GM21723 (cell line): ENCODE data around the gene VWA5B2.
"Not testable (repeated sequence)": the region's sequence is repeated elsewhere in the genome, so short reads cannot be mapped to it uniquely, and the experiment has no call there.

Experiments
- ATAC-seq: cut with Tn5 transposase; IDR thresholded peaks from one replicate; pipeline ENCODE4 v1.9.1; 2021; ENCODE audit warnings: mild to moderate bottlenecking, moderate library complexity; ENCODE audit not compliant: unreplicated experiment

The VWA5B2 gene

DNA sequence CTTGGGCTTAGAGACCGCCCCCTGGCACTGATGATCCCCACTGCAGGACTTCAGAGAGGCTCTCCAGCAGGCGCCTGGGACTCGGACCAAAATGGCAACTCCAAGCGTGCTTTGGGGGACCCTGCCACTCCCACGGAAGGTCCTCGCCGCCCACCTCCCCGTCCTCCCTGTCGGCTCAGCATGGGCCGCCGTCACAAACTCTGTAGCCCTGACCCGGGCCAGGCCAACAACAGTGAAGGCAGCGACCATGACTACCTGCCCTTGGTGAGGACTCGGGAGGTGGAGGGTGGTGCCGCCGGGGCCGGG lies 11.7 kb downstream of the VWA5B2 start:
- ATAC-seq: no peak

DNA sequence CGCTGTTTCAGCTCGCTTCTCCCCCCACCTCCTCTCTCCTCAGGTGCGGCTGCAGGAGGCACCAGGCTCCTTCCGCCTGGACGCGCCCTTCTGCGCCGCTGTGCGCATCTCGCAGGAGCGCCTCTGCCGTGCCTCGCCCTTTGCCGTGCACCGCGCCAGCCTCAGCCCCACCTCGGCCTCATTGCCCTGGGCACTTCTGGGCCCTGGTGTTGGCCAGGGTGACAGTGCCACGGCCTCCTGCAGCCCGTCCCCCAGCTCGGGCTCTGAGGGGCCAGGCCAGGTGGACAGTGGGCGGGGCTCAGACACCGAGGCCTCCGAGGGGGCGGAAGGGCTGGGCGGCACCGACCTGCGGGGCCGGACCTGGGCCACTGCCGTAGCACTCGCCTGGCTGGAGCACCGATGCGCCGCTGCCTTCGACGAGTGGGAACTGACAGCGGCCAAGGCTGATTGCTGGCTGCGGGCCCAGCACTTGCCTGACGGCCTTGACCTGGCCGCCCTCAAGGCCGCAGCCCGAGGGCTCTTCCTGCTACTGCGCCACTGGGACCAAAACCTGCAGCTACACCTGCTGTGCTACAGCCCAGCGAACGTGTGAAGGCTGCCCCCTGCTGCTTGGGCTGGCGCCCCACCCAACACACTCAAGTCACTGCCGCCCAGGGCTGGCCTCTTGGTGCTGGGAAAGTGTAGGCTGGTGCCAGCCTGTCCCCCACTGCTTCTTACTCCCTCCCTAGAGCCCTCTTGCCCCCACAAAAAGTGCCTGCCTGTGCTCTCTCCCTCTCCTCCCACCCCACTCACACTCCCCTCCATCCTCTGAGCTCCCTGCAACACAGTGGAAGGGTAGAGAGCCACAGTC lies 12.3 kb downstream of the VWA5B2 start:
- no peak for ATAC-seq

DNA sequence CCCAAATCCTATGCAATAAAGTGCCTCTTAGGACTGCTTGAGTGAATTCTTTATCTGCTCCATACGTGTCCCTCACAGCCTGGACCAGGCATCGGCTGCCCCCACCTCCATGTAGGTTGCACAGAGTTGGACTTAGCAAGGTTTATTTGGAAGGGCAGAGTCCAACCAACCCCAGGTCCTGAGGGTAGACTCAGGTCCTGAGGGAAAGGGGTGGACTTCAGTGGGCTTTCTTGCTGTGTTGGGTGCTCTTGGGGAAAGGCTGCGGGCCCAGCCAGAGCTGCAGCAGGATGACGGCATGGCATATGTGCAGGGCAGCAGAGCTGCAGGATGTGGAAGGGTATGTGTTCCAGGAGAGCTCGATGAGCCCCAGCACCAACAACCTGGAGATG lies 12.9 kb downstream of the VWA5B2 start:
- no peak for ATAC-seq

DNA sequence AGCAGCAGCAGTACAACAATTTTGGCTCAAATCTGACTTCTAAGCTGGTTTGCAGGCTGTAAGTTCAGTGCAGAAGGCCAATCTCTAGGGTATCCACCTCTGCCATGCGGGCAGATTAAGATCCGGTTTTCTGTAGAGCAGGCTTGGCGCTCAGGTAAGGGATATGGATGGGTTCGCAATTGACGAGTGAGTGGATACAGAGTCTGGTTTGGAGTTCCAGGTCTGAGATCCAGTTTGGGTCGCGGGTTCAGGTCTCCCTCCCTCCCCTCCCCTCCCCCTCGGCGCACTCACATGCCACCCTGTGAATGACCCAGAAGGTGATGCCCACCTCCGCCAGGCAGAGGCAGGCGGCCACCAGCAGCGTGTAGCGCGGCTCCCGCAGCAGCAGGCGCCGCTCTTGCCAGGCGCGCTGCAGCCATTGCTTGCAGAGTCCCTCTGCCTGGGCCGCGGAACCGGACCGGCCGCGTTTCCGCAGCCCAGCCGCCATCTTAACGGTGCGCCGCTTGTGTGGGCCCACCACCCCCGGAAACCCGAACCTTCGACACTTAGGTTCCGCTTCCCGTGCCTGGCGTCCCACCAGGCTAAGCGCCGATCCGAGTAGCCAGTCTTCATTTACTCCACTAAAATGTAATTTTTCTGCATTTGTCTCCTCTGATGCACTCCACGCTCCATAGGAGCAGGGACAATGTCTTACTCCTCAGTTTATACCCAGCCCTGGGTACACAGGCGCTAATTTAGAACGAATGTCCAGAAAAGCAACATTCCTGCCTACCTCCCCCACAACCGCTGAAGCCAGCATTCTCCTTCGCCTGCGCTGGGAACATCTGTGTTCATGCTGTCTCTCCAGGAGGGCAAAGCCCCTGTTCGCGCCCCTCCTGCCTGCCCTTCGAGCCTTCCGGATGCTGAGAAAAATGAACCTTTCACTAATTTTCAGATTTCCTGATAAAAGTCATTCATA lies 19.3 kb downstream of the VWA5B2 start, which contains the start of gene ALG3:
Gene ALG3 (minus strand): TSS at position 509 of the 958 bp plus-strand sequence. CDS start 22 bp downstream, at position 487.
- ATAC-seq: peak; percentile 57

DNA sequence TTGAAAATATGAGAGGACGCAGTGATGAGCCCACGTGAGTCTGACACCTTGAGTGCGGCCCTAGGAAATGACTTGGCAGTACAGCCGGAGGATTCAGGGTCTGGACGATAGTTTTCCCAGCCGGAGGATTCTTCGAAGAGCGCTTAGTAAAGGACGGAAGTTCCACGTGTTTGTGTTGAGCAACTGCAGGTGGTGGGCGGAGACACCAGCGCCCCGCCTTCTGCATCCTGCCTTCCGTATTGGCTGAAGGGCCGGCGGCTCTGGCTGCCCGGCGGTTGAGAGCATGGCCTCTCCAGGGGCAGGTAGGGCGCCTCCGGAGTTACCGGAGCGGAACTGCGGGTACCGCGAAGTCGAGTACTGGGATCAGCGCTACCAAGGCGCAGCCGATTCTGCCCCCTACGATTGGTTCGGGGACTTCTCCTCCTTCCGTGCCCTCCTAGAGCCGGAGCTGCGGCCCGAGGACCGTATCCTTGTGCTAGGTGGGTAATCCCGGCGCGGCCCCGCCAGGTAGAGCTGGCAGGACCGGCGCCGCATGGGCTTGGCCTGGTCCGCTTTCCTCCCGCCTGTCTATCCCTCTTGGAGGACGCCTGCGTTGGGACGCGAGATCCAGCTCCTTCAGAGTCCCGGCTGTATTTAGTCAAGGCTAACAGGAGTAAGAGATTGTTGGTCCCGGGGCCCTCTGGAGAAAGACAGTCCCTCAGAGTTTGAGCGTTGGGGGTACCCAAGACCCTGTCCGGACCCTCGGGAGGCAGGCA lies 20.2 kb downstream of the VWA5B2 start, which contains the start of gene EEF1AKMT4:
Gene EEF1AKMT4 (plus strand): TSS at position 261 of the 755 bp plus-strand sequence. CDS start 23 bp downstream, at position 284.
- ATAC-seq: peak; percentile 91

DNA sequence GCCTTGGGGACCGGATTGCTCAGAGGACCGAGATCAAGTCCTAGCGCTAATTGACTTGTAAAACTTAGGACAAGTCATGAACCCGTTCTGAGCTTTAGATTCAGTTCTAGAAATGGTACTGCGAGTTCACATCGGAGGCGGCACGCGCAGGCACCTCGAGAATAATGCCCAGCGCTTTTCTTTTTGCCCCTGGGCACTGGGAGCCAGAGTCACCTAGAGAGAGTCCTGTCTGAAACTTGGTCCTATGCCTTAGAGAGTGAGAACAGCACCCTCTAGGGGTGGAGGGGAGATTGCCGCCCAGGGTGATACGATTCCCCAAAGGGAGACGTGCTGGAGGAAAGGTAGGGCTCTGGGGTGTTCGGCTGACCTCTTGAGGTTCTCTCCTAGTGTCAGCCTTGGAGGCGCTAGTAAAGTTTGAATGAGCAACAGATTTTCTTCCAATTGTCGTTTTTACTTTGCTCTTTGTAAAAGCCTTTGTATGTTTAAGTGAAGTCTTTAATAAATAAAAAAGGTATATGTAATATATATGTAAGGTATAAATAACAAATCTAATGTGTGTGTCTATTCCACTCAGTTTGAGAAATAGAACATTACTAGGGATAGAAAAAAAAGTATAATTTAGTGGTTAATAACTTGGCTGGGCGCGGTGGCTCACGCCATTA lies 20.9 kb downstream of the VWA5B2 start:
- peak; percentile 77 for ATAC-seq

DNA sequence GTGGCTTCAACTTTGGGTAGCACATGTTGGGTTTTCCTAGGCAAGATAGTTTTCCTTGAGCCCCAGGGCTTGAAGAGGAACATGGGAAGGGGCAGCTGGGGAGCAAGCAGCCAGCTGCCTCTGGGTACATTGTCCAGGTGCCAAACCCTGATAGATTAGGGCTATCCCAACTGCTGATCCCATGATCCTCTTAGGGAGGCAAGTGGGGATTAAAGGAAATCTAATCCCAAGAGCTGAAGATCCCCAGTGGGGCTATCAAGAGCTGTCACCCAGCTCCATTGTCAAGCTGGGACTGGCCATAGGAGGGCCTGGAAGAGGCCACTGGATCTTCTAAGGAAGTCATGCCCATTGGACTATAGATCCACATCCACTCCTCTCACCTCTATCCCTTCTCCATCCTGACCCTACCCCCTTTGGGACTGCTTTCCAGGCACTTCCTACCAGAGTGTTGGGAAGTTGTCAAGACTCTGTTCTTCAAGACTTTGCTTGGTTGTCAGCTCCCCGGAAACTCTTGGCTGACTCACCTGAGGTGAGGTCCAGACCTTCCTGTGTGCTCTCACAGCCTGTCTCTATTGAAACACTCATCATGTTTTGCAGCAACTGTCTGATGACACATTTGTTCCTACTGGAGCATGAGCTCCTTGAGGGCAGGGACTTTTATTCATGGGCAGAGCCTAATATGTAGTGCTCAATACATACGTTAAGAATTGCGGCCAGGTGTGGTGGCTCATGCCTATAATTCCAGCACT lies 26.1 kb downstream of the VWA5B2 start:
- ATAC-seq: no peak

DNA sequence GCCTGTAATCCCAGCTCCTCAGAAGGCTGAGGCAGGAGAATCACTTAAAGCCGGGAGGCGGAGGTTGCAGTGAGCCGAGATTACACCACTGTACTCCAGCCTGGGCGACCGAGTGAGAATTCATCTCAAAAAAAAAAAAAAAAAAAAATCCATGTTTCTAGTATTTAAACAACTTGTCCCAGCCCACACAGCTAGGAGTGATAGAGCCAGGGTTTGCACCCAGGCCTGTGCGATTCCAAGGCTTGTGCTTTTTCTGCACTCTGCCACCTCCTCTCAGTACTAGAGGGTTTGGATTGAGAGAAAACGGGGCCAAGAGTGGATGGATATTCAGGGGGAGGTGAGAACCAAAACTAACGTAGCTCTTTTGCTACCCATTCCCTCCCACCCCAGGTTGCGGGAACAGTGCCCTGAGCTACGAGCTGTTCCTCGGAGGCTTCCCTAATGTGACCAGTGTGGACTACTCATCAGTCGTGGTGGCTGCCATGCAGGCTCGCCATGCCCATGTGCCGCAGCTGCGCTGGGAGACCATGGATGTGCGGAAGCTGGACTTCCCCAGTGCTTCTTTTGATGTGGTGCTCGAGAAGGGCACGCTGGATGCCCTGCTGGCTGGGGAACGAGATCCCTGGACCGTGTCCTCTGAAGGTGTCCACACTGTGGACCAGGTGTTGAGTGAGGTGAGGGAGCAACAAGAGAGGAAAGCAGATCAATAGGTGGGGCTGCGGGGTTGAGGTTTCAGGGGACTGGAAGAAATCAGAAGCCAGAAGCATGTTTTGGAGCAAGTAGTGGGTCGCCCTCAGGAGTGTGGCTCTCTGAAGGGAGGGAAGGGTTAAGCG lies 27.9 kb downstream of the VWA5B2 start:
- no peak for ATAC-seq

DNA sequence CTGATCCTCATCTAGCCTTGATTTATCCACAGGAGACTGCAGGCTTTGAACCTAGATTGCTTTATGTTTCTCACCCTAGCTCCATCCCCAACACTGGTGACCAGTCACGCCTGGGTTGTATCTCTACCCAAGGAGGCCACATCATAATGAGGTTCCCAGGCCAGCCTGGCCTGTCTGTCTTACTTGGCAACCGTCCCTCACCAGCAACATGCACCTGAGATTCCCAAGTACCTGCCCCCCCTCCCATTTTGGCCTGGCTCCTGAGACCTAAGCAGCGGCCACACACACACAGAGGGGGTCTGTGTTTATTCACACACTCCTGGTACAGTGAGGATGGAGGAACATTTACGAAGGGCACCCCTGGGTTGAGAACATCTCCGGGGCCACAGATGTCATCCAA lies 29.5 kb downstream of the VWA5B2 start:
- no peak for ATAC-seq

DNA sequence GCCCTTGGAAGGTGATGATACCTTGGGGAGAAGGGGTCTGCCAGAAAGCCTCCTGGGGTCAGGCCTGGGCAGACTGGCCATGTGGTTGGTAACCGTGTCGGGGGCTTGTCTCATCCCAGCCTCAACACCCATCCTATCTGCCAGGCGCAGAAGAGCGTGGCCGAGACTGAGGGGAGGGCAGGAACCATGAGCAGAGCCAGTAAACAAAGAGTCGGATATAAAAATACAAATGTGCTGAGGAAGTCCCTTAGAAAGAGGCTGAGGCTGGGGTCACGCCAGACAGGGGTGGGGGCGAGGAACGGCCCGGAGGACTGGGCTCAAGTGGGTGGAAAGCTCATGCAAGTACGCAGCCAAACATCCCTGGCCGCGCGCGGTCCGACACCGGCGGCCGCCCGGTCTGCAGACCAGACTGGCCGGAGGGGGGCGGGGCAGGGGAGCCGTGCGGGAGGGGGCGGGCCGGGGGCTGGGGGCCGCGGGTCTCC lies 30.1 kb downstream of the VWA5B2 start:
- no peak for ATAC-seq

DNA sequence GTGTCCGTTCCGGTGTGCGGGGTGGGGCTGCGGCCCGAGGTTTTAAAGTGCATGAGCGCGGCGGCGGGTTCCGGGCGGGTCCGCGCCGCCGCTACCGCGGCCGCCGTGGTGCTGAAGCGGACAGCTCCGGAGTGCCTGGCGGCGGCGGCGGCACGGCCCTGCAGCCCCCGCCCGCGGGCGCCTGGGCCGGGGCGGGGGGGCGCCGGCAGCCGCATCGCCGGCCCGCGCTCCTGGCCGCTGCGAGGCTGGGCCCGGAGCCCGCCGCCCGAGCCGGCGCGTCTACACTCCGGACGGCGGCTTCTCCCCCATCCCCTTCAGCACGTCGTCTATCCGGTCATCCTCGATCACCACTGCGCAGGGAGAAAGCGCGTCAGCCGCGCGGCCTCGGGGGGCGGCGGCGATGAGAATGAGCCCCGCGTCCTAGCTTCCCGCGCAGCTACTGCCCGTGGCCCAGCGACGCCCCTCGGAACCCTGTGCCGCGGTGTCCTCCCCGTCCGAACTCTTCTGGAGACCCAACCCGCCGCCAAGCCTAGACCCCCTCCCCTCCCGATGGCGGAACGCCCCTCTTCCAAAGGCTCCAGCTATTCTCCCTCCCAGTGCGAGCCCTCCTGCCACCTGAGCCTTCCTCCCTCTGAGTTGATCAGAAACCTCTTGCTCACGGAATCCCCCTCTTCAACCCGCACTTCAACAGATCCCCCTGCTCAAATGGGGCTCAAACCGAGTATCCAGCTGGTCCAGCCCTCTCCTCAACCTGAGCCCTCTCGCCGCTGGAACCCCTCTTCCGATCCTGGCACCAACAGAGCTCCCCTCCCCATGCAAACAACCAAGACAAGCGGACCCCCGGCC lies 30.7 kb downstream of the VWA5B2 start:
- no peak for ATAC-seq

DNA sequence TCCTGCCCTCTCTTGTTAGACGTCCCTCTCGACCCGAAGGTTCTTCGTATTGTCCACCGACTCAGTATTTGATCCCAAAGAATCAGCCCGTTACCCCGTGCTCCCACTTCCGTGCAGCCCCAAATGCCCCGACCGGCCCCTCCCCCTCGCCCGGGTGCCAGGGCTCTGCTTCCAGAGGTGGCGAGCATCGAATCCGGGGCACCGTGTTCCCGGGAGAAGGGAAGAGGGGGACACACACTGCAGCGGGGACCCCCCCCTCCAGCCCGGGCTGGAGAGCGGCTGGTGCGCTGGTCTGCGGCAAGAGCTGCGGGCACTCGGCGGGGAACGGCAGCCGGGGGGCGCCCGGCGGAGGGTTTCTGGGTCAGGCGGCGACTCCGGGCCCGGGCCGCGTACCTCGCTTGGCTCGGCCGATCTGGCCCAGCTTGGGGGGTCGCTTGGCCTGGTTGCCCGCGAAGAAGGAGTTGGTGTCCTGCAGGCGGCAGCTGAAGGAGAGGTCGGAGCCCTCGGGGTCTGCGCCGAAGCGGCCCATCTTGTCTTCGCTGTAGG lies 31.4 kb downstream of the VWA5B2 start:
- peak; percentile 15 for ATAC-seq

DNA sequence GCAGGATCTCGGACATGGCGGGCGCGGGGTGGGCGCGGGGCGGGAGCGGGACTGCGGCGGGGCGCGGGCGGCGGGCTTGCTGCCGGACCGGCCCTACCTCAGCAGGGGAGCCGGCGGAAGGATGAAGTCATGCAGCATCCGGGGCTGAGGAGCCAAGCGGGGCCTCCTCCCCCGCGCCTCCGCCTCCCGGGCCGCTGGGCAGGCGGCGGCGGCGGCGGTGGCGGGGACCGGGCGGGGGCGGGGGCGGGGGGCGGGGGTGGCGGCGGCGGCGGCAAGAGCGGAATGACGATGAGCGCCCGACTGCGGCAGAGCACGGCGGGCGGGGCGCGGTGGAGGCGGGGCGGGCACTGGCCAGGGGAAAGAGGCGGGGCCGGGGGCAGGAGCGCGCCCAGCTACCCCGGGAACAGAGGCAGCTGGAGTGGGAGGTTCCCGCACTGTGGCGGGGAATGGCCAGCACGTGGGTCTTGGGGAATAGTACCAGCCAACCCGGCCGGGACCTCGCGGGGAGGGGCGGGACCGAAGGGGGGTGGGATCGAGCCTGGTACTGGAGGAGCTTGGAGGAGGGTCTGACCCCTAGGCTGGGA lies 32.0 kb downstream of the VWA5B2 start, which contains the start of gene CAMK2N2:
Gene CAMK2N2 (minus strand): TSS at position 284 of the 584 bp plus-strand sequence. CDS start 268 bp downstream, at position 16.
- peak; percentile 66 for ATAC-seq

DNA sequence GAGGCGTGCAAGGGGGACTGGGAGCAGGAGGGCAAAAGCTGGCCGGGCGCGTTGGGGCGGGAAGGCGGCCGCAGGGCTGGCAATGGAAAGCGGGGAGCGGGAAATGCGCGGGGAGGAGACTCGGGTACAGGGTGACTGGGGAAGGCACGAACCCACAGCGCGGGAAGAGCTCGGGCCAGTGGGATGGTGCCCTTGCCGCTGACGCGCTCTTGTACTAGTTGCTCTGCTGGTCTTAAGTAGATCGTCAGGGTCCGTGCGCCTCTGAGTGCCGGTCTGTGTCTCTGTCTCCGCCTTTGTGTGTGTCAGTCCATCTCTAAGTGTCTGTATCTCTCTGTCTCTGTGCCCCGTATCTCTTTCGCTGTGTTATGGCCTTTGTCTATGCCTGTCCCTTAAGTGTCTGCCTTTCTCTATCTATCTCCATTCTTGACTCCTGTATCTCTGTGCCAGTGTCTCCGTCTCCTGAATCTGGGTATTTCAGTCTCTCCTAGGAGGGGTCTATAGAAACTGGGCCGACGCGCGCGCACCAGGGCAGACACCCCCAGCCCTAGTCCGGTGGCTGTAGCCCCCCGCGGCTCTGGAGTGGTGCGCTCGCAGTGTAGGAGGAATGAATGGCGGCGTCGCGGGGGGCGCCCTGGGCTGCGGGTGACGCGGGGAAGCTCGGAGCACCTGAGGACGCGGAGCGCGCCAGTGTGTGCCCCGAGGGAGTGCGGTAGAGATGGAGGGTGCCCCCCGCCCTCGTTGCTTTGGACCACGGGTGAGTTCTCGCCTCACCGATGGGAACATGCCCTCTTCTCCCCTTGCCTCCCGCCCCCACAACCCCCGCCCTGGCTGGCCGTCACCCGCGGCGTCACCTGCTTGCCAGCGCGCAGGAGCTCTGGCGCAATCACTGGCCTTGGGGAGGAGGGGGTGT lies 32.7 kb downstream of the VWA5B2 start:
- no peak for ATAC-seq

DNA sequence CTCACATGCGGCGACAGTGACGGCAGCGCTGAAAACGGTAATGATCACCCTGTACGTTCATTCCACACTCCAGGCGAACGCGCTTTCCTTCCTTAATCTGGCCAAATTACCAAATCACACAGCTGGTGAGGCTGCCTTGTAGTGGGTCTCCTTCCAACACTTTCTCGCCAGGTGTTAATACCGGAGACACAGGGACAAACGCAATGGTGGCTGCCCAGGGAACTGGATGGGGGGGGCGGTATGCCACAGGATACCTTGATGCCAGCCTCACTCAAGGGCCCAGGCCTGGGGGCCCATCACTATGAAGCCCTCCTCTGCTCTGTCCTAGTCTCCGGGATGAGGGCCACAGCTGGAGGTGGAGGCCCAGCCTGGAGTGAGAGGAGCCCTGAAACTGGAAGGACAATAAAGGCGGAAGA lies 33.4 kb downstream of the VWA5B2 start:
- ATAC-seq: no peak

DNA sequence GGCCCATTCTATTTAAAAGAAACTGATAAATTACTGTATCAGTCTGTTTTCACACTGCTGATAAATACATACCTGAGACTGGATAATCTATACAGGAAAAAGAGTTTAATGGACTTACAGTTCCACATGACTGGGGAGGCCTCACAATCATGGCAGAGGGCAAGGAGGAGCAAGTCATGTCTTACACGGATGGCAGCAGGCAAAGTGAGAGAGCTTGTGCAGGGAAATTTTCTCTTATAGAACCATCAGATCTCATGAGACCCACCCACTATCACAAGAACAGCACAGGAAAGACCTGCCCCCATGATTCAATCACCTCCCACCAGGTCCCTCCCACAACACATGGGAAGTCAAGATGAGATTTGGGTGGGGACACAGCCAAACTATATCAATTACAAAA lies 37.9 kb downstream of the VWA5B2 start:
- ATAC-seq: not testable (repeated sequence)
